Lower leg skin (tissue), 3 donors: ENCODE measurements around the gene FBLN1.

Experiments
- CTCF ChIP-seq, 3 donors: fragments of 450-650 bp; IDR thresholded peaks; one replicate each; pipeline ENCODE4 v1.5.1; 2016; ENCODE audit warnings: antibody characterized with exemption in 3 of 3, mild to moderate bottlenecking in 3 of 3, moderate library complexity in 2 of 3
- POLR2A ChIP-seq, 2 donors: fragments of 450-650 bp; IDR thresholded peaks; one replicate each; pipeline ENCODE4 v1.6.1; 2016 to 2017; ENCODE audit warnings: antibody characterized with exemption in 2 of 2, mild to moderate bottlenecking in 1 of 2, moderate library complexity in 1 of 2

GRCh38 chr22:45599836-45600577 lies 97.3 kb downstream of the FBLN1 start:
- TF ChIP-seq CTCF (IDR thresholded peaks at IDR 0.05): no peak
- no peak for TF ChIP-seq POLR2A (IDR thresholded peaks at IDR 0.05)
